Measurements from ENCODE around the gene ZFYVE28. TPM values are rescaled to one million over a fixed set of nuclear protein-coding genes. Genes with fewer than 3 reads are reported as not detected.

ZFYVE28 gene
- total RNA-seq, 1 donor from 2014 or later = 0.39 TPM

DNA sequence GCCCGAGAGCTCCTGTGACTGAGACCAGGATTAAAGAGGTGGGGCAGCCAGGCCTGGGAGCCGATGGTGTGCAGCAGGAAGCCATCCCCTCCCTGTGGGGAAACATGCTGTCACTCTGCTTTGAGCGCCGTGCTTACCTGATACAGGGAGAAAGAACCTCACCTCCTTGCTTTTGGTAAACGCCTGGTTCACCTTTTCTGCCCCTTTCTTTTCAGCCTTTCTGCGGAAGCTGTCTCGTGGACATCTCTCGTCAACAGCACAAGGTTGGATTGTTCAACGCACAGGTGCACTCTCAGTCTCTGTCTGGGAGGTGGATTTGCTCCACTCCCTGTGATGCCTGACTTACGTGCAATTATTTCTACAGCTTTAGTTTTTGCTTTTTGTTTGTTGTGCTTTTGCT is 12.0 kb downstream of the ZFYVE28 start:
- H3K27ac Mint-ChIP-seq = no peak overlapping the region
- Histone ChIP-seq H3K9ac (no peak overlapping the region), H3K27ac (no peak overlapping the region), H3F3A (ENCODE audit: low read depth) (peaks cover 17% of the 10 kb centered on the region), H2AFZ (replicated peaks) (no peak overlapping the region), H3K79me2 (ENCODE audit: low read depth) (no peaks in the 10 kb centered on the region), H4K20me1 (ENCODE audit: low read depth) (peaks cover 10% of the 10 kb centered on the region), H3K4me3 (no peak overlapping the region), H3K9me3 (ENCODE audit: low read depth) (no peaks in the 10 kb centered on the region), H3K4me1 (peaks cover 19% of the 10 kb centered on the region), H3K36me3 (no peaks in the 10 kb centered on the region), H3K27me3 (peaks cover 21% of the 10 kb centered on the region), H3K4me2 (peak overlapping the region; percentile 22)
- no peaks in the 10 kb centered on the region for H3K9me3 Mint-ChIP-seq
- DNase-seq (ENCODE audit: low spot score) = peak; percentile 43
- TF ChIP-seq EZH2 (IDR thresholded peaks at IDR 0.05) = no peak
- TF ChIP-seq, protein P1, sequence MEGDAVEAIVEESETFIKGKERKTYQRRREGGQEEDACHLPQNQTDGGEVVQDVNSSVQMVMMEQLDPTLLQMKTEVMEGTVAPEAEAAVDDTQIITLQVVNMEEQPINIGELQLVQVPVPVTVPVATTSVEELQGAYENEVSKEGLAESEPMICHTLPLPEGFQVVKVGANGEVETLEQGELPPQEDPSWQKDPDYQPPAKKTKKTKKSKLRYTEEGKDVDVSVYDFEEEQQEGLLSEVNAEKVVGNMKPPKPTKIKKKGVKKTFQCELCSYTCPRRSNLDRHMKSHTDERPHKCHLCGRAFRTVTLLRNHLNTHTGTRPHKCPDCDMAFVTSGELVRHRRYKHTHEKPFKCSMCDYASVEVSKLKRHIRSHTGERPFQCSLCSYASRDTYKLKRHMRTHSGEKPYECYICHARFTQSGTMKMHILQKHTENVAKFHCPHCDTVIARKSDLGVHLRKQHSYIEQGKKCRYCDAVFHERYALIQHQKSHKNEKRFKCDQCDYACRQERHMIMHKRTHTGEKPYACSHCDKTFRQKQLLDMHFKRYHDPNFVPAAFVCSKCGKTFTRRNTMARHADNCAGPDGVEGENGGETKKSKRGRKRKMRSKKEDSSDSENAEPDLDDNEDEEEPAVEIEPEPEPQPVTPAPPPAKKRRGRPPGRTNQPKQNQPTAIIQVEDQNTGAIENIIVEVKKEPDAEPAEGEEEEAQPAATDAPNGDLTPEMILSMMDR (IDR thresholded peaks at IDR 0.05) = no peak
- no peak for TF ChIP-seq EZH2phosphoT487 (IDR thresholded peaks at IDR 0.05)
- no peak overlapping the region for H3K4me3 Mint-ChIP-seq
- H3K4me1 Mint-ChIP-seq = peaks cover 40% of the 10 kb centered on the region
- no peaks in the 10 kb centered on the region for H3K36me3 Mint-ChIP-seq
- H3K27me3 Mint-ChIP-seq (ENCODE audit: insufficient read depth, low read depth) = peaks cover 21% of the 10 kb centered on the region

DNA sequence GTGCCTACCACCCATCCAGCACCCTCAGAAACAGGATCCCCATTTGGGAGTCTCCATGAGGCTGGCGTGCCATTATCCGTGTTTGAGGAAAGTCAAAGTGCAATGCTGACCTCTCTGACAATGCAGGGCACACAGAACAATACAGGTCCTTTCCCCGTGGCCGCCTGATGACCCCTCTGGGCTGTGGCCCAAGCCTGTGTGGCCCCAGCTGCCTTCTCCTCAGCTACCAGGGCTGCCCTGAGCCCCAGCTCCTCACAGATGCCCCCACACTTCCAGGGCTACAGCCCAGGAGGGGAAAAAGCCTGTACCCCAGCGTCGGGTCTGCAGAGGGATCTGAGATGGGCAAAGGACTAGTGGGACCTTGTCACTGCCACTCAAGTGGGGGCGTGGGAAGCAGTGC is 15.5 kb downstream of the ZFYVE28 start:
- Histone ChIP-seq H4K20me1 (ENCODE audit: low read depth) (peaks cover 12% of the 10 kb centered on the region), H3K27ac (no peak overlapping the region), H3K4me1 (peaks cover 22% of the 10 kb centered on the region), H3K27me3 (peaks cover 27% of the 10 kb centered on the region), H3K9ac (no peak overlapping the region), H2AFZ (replicated peaks) (no peak overlapping the region), H3K4me3 (peak overlapping the region; percentile 39), H3K4me2 (peak overlapping the region; percentile 80), H3K9me3 (ENCODE audit: low read depth) (no peaks in the 10 kb centered on the region), H3K36me3 (no peaks in the 10 kb centered on the region), H3F3A (ENCODE audit: low read depth) (peaks cover 17% of the 10 kb centered on the region), H3K79me2 (ENCODE audit: low read depth) (no peaks in the 10 kb centered on the region)
- no peaks in the 10 kb centered on the region for H3K36me3 Mint-ChIP-seq
- TF ChIP-seq, protein P1 (IDR thresholded peaks at IDR 0.05) = no peak
- TF ChIP-seq EZH2phosphoT487 (IDR thresholded peaks at IDR 0.05) = no peak
- TF ChIP-seq EZH2 (IDR thresholded peaks at IDR 0.05) = no peak
- peak overlapping the region; percentile 78 for H3K27ac Mint-ChIP-seq
- peaks cover 43% of the 10 kb centered on the region for H3K4me1 Mint-ChIP-seq
- H3K4me3 Mint-ChIP-seq = peak overlapping the region; percentile 72
- DNase-seq (ENCODE audit: low spot score) = no peak
- H3K9me3 Mint-ChIP-seq = peaks cover 4% of the 10 kb centered on the region
- peaks cover 25% of the 10 kb centered on the region for H3K27me3 Mint-ChIP-seq (ENCODE audit: insufficient read depth, low read depth)

DNA sequence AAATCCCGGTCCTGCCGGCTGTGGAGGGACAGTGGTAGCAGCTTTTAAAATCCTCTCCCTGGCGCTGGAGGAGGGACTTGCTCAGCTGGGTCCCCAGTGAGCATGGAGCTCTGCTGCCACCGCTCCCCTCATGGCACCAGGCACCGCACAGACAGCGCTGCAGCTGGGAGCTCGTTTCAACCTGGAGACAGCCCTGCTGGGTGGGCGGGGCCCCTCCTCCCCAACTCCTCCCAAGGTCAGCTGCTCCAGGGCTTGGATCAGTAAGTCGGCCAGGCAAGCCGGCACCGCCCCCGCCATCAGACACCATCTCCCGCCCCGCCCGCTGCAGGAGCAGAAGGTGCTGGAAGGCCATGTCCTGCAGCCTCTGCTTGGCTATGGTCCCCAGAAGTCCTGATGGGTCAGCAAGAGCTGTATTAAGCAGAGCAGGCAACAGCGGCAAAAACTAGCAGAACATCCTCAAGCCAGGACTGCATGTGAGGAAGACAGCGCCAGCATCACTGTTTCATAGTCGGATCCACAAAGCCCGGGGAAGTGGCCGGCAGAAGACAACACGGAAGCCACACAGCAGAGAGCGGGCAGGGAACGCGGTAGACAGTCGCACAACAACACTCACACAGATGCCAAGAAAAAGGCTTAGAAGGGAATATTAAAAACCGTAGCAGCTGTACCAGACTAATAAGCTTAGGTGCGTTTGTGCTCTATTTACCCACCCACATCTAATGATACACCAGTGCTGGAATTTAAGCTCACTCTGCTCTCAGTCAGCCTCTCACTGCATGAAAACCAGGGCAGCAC is 16.2 kb downstream of the ZFYVE28 start:
- no peaks in the 10 kb centered on the region for H3K36me3 ChIP-seq
- peaks cover 12% of the 10 kb centered on the region for H4K20me1 ChIP-seq (ENCODE audit: low read depth)
- peak overlapping the region; percentile 72 for H3K4me3 Mint-ChIP-seq
- peak overlapping the region; percentile 80 for H3K4me2 ChIP-seq
- H3K79me2 ChIP-seq (ENCODE audit: low read depth) = no peaks in the 10 kb centered on the region
- H3K9ac ChIP-seq = no peak overlapping the region
- H3K27me3 ChIP-seq = peaks cover 27% of the 10 kb centered on the region
- peaks cover 22% of the 10 kb centered on the region for H3K4me1 ChIP-seq
- peak; percentile 94 for DNase-seq (ENCODE audit: low spot score)
- H3F3A ChIP-seq (ENCODE audit: low read depth) = peaks cover 17% of the 10 kb centered on the region
- peak overlapping the region; percentile 78 for H3K27ac Mint-ChIP-seq
- H3K9me3 Mint-ChIP-seq = peaks cover 4% of the 10 kb centered on the region
- H2AFZ ChIP-seq (replicated peaks) = no peak overlapping the region
- no peaks in the 10 kb centered on the region for H3K36me3 Mint-ChIP-seq
- H3K4me1 Mint-ChIP-seq = peaks cover 38% of the 10 kb centered on the region
- H3K4me3 ChIP-seq = peak overlapping the region; percentile 39
- peaks cover 22% of the 10 kb centered on the region for H3K27me3 Mint-ChIP-seq (ENCODE audit: insufficient read depth, low read depth)
- H3K9me3 ChIP-seq (ENCODE audit: low read depth) = no peaks in the 10 kb centered on the region
- H3K27ac ChIP-seq = no peak overlapping the region
- TF ChIP-seq EZH2phosphoT487 (IDR thresholded peaks at IDR 0.05) (no peak), EZH2 (IDR thresholded peaks at IDR 0.05) (no peak)
- TF ChIP-seq, protein P1 (IDR thresholded peaks at IDR 0.05) = no peak
